Measurements from ENCODE around the gene RNF26. TPM values are rescaled to one million over a fixed set of nuclear protein-coding genes. Genes with fewer than 3 reads are reported as not detected.

Gene RNF26
- total RNA-seq, 1 experiment from 2014 or later = 64.3 TPM

DNA sequence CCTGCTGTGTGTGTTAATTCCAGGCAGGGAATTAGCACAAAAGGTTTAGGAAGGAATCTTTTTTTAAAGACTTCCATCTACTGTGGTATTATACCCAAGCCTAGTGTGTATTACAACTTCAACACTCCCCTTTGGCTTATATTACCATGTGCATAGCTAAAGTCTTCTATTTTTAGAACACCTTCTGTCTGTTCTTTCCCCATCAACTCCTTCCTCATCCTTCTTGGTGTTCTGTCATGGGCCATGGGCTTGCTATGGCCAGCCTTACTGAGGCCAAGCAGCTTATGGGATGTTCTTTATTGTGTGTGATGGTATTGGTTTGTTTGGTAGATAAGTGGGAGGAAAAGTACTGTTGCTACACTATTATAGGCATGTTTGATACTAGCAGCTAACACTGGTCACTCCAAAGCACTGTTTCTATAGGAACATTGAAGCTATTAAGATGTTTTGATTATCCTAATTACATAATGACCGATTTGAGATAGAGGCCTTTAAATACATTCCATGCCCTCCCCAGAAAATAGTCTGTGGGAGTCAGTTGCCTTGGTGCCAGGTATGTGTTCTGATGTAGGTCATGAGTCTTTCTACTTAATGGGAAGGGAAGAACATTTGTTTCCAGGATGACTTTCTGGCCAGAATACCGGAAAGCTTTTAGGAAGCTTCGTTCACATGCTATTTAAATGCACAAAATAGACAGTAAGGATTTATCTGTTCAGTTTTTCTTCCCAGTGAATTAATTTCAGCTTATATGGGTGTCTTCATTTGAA is 33.9 kb upstream of the RNF26 start:
- no peaks in the 10 kb centered on the region for H3K27me3 ChIP-seq (ENCODE audit: insufficient read depth, low read depth)

DNA sequence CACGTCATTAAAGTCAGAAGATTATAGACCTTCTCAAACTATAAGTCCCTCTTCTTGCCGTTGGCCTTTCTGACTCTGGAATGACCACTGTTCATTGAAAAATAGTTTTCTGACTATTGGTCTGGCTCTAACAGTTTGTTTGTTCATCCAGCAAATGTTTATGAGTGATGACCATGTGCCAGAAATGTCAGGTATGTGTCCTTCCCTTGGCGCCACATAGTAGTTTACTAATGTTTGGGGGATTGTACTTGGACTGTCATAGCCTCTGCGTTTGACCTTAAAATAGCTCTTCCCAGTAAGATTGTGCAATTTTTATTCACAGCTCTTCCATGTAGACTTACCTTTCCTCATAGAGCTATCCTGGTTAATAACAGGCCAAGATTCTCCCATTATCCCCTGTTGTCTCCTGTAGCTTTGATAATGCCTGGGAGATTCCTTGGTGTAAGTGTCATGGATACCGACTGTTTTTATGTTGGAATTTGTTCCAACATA is 31.1 kb upstream of the RNF26 start:
- no peak for DNase-seq
- TF ChIP-seq, protein P1, sequence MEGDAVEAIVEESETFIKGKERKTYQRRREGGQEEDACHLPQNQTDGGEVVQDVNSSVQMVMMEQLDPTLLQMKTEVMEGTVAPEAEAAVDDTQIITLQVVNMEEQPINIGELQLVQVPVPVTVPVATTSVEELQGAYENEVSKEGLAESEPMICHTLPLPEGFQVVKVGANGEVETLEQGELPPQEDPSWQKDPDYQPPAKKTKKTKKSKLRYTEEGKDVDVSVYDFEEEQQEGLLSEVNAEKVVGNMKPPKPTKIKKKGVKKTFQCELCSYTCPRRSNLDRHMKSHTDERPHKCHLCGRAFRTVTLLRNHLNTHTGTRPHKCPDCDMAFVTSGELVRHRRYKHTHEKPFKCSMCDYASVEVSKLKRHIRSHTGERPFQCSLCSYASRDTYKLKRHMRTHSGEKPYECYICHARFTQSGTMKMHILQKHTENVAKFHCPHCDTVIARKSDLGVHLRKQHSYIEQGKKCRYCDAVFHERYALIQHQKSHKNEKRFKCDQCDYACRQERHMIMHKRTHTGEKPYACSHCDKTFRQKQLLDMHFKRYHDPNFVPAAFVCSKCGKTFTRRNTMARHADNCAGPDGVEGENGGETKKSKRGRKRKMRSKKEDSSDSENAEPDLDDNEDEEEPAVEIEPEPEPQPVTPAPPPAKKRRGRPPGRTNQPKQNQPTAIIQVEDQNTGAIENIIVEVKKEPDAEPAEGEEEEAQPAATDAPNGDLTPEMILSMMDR (conservative IDR thresholded peaks at IDR 0.05) = no peak
- no peak for TF ChIP-seq EZH2 (IDR thresholded peaks at IDR 0.05; ENCODE audit: low read depth)
- Histone ChIP-seq H3K79me2 (ENCODE audit: low read depth) (no peaks in the 10 kb centered on the region), H4K20me1 (ENCODE audit: insufficient read depth) (no peaks in the 10 kb centered on the region), H3K27ac (no peak overlapping the region), H3K9me2 (ENCODE audit: insufficient read depth) (no peaks in the 10 kb centered on the region), H3K4me3 (no peak overlapping the region), H3K4me2 (no peak overlapping the region), H3F3A (ENCODE audit: insufficient read depth, low read depth) (peaks cover 13% of the 10 kb centered on the region), H3K27me3 (ENCODE audit: insufficient read depth, low read depth) (no peaks in the 10 kb centered on the region), H3K4me1 (replicated peaks; ENCODE audit: insufficient read depth) (no peaks in the 10 kb centered on the region), H2AFZ (no peak overlapping the region), H3K36me3 (ENCODE audit: low read depth) (peaks cover 28% of the 10 kb centered on the region; the same call in 1 of the 2 replicates), H3K9me3 (ENCODE audit: insufficient read depth, low read depth) (no peaks in the 10 kb centered on the region)
- ChIA-PET POLR2A (ENCODE audit: unreplicated experiment) (no interaction called here), CTCF (no interaction called here)
- intact Hi-C loops (cut with micrococcal nuclease; ENCODE audit: unreplicated experiment) = no loop called here
- BruUV-seq (replicated peaks) = no TSS peak

More for the DNA sequence above, 33.9 kb upstream of the RNF26 start:
- no peaks in the 10 kb centered on the region for H3K9me2 ChIP-seq (ENCODE audit: insufficient read depth)
- ChIA-PET CTCF (no interaction called here), POLR2A (ENCODE audit: unreplicated experiment) (interaction anchor here (0.6 kb wide), 1 partner anchor 34 kb away, joined by 5 read pairs; no protein-coding TSS in a partner anchor)
- DNase-seq = no peak
- intact Hi-C loops (cut with micrococcal nuclease; ENCODE audit: unreplicated experiment) = no loop called here
- peaks cover 31% of the 10 kb centered on the region for H3K36me3 ChIP-seq (ENCODE audit: low read depth)
- H3K79me2 ChIP-seq (ENCODE audit: low read depth) = no peaks in the 10 kb centered on the region
- H3F3A ChIP-seq (ENCODE audit: insufficient read depth, low read depth) = no peaks in the 10 kb centered on the region; the same call in 1 of the 2 replicates
- BruUV-seq (replicated peaks) = no TSS peak
- no peak overlapping the region for H3K4me3 ChIP-seq
- H2AFZ ChIP-seq = no peak overlapping the region
- no peak for TF ChIP-seq EZH2 (IDR thresholded peaks at IDR 0.05; ENCODE audit: low read depth)
- TF ChIP-seq, protein P1 (conservative IDR thresholded peaks at IDR 0.05) = no peak
- no peak overlapping the region for H3K4me2 ChIP-seq
- no peaks in the 10 kb centered on the region for H4K20me1 ChIP-seq (ENCODE audit: insufficient read depth)
- no peaks in the 10 kb centered on the region for H3K9me3 ChIP-seq (ENCODE audit: insufficient read depth, low read depth)
- no peak overlapping the region for H3K27ac ChIP-seq
- no peaks in the 10 kb centered on the region for H3K4me1 ChIP-seq (replicated peaks; ENCODE audit: insufficient read depth)

DNA sequence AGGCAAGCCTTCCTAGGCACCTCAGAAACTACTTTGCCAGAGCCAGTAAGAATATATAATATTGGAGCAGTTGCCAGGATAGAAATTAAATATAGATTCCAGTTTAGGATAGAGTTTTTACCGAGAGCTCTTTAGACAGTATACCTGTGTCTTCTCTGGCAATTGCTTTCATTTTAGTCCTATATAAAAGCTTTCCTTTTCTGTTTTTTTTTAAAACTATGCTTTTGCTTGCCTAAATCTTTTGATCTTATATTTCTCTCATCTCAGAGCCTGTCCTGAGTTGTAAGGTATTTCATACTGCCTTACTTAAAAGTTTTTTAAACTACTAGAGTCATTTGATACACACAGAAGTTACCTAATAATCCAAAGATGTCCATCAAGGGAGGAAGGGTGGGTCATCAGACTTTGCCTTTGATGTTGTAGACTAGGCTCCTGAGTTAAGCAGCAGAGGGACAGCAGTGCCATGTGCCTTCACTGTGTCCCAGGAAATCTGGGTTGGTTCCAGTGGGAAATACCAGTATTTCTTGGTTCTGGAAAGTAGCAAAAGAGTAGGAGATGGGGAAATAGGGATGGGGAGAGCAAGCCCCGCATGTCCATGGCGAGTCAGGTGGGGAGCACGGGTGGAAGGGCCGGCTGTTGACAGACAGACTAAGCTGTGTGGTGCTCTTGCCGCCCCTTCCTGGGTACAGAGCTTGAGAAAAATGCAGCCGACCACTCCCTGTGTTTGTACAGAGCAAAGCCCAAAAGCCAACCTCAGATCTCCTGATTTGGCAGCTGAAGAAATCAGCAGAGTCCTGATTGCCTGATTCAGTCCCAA is 28.6 kb upstream of the RNF26 start:
- CTCF ChIA-PET = interaction anchor here (0.6 kb wide), 1 partner anchor 77 kb away, joined by 4 read pairs; no protein-coding TSS in a partner anchor
- peaks cover 19% of the 10 kb centered on the region; the same call in 1 of the 2 replicates for H3K36me3 ChIP-seq (ENCODE audit: low read depth)
- no peak overlapping the region for H2AFZ ChIP-seq
- H3F3A ChIP-seq (ENCODE audit: insufficient read depth, low read depth) = peaks cover 17% of the 10 kb centered on the region
- no peaks in the 10 kb centered on the region for H3K27me3 ChIP-seq (ENCODE audit: insufficient read depth, low read depth)
- no peaks in the 10 kb centered on the region for H4K20me1 ChIP-seq (ENCODE audit: insufficient read depth)
- TF ChIP-seq EZH2 (IDR thresholded peaks at IDR 0.05; ENCODE audit: low read depth) = no peak
- TF ChIP-seq, protein P1 (conservative IDR thresholded peaks at IDR 0.05) = no peak
- no peaks in the 10 kb centered on the region for H3K9me3 ChIP-seq (ENCODE audit: insufficient read depth, low read depth)
- no peaks in the 10 kb centered on the region for H3K79me2 ChIP-seq (ENCODE audit: low read depth)
- DNase-seq = no peak
- intact Hi-C loops (cut with micrococcal nuclease; ENCODE audit: unreplicated experiment) = no loop called here
- H3K4me3 ChIP-seq = no peak overlapping the region
- BruUV-seq (replicated peaks) = no TSS peak
- POLR2A ChIA-PET (ENCODE audit: unreplicated experiment) = no interaction called here
- no peaks in the 10 kb centered on the region for H3K4me1 ChIP-seq (replicated peaks; ENCODE audit: insufficient read depth)
- H3K27ac ChIP-seq = no peak overlapping the region
- no peaks in the 10 kb centered on the region for H3K9me2 ChIP-seq (ENCODE audit: insufficient read depth)
- no peak overlapping the region for H3K4me2 ChIP-seq

Measured in PC-9 (cell line).